GM12875 (cell line): ENCODE measurements around the gene SIGLEC10.
A peak's percentile ranks its signal among the peaks of the same experiment; 100 is the strongest.

Experiments
- H3K4me3 ChIP-seq: one replicate; pipeline ENCODE4 v1.5.1; 2011; ENCODE audit warnings: low read depth, low read length, control low read depth
- TF ChIP-seq, protein P1 (sequence below): IDR thresholded peaks from 2 replicates; pipeline ENCODE4 v1.5.1; 2011; ENCODE audit warnings: low read depth, mild to moderate bottlenecking, control low read depth, inconsistent platforms, low read length, moderate library complexity, borderline replicate concordance; ENCODE audit not compliant: insufficient read depth

SIGLEC10 gene

DNA sequence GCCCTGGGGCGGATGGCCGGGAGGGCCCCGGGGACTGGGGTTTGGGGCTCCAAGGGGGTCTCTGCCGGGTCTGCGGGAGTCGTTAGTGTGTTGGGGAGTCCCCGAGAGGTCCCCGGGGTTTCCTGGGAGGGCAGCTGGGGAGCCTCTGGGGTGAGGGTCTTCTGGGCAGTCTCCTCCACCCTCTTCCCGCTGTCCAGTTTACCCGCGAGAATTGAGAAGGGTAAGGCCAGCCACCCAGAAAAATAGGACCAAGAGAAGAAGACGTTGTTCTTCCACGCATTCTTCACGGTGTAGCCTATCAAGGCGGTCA lies 50.2 kb downstream of the SIGLEC10 start:
- TF ChIP-seq, protein P1, sequence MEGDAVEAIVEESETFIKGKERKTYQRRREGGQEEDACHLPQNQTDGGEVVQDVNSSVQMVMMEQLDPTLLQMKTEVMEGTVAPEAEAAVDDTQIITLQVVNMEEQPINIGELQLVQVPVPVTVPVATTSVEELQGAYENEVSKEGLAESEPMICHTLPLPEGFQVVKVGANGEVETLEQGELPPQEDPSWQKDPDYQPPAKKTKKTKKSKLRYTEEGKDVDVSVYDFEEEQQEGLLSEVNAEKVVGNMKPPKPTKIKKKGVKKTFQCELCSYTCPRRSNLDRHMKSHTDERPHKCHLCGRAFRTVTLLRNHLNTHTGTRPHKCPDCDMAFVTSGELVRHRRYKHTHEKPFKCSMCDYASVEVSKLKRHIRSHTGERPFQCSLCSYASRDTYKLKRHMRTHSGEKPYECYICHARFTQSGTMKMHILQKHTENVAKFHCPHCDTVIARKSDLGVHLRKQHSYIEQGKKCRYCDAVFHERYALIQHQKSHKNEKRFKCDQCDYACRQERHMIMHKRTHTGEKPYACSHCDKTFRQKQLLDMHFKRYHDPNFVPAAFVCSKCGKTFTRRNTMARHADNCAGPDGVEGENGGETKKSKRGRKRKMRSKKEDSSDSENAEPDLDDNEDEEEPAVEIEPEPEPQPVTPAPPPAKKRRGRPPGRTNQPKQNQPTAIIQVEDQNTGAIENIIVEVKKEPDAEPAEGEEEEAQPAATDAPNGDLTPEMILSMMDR, result no peak
- peak overlapping the region; percentile 73 for H3K4me3 ChIP-seq

- TF ChIP-seq, protein P1, result no peak
- peak overlapping the region; percentile 73 for H3K4me3 ChIP-seq
These were observed 50.8 kb downstream of the SIGLEC10 start for GRCh38 chr19:51366389-51367254.

DNA sequence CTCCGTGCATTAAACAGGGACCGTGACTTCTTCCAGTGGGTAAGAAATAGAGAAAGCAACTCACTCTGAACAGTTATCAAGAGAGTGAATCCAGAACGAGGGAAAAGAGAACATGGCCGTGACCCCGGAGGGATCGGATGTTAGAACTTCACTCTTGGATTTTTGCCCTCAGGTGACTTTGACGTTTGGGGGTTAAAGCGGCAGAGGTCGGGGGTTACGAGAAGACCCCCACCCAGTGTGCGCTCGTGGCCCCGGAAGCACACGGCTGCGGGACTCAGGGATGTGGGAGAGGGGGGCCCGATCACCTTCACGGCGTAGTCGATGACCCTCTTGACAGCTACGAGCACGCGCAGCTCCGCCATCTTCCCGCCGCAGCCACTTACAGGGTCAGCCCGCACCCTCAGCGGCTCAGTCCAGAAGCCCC lies 51.5 kb downstream of the SIGLEC10 start, which contains the start of gene ETFB:
Gene ETFB, minus strand, starts transcription at position 424 of the 424 bp plus-strand sequence. Its CDS starts 62 bp downstream, at position 362.
- H3K4me3 ChIP-seq, result peak within 1 kb of the TSS; percentile 73
- TF ChIP-seq, protein P1, result no peak

GRCh38 chr19:51365211-51365964 lies 52.1 kb downstream of the SIGLEC10 start:
- TF ChIP-seq, protein P1, result no peak
- peak overlapping the region; percentile 73 for H3K4me3 ChIP-seq

DNA sequence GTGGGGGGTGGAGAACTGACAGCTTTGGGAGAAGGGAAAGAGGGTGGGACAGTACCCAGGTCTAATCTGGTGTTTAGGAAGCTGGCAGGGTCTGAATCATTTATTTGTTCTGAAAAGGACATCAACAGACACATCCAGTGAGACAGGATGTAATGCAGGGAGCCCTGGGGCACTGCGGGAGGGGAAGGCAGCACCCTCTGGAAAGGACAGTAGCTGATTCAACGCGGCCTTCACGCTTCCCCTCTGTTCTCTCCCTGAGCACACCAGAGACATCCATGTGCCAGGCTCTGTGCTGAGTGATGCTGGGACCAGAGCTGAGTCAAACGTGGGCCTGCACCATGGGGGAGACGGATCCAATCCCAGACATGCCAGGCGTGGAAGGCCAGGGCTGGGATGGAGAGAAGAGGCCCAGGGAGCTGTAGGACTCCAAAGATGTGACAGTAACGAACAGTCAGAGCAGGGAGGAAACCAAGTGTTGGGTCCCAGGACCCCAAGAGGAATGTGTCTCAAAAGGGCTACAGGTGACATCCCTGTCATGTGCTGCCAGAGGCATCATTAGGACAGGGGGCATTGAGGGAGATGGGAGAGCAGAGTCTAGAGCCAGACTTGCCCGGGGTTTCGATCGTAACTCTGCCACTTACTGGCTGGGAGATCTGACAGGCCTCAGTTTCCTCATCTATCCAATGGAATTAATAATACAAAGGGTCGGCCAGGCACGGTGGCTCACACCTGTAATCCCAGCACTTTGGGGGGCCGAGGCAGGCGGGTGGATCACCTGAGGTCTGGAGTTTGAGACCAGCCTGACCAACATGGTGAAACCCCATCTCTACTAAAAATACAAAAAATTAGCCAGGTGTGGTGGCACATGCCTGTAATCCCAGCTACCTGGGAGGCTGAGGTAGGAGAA lies 53.0 kb downstream of the SIGLEC10 start:
- TF ChIP-seq, protein P1, result no peak
- no peak overlapping the region for H3K4me3 ChIP-seq

DNA sequence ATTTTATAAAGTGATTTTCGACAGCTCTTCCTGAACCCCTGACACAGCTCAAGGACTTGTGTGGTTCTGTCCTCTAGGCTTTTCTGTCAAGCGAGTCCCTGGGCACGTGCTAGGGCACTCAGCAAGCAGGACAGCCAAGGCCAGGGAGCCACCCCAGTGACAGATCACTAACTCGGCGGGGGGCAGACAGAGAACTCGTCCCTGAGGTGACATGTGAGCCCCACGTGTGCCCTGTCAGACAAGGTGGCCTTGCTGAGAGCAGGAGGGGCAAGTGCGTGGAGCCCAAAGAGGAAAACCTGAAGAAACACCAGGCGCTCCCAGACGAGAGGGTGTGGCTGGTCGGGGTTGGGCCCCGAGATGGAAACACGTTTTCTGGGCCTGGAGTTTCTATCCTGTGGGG lies 56.2 kb downstream of the SIGLEC10 start:
- no peak overlapping the region for H3K4me3 ChIP-seq
- TF ChIP-seq, protein P1, result no peak
